Spleen (tissue), 11 donors: Measurements from ENCODE around the gene EFNA4. TPM values are rescaled to one million over a fixed set of nuclear protein-coding genes. Genes with fewer than 3 reads are reported as not detected.

Experiments
- DNase-seq: peaks from one replicate; pipeline ENCODE4 v3.0.0-alpha.2; 2020
- H3K27ac ChIP-seq, 8 donors: fragments of 200-600 bp; sonication (generic) in 7 of 8; 1 replicate in 4 of 8; 2 replicates in 4 of 8; pipeline versions ENCODE4 v1.5.0 to v1.8.0; 2016 to 2021; ENCODE audit warnings: inconsistent platforms in 4 of 8, mild to moderate bottlenecking in 4 of 8, moderate library complexity in 1 of 8
- H3K27me3 ChIP-seq, 7 donors: fragments of 200-600 bp; sonication (generic) in 6 of 7; replicated peaks in 1 of 7; 1 replicate in 4 of 7; 2 replicates in 3 of 7; pipeline versions ENCODE4 v1.5.0 to v1.8.0; 2016 to 2021; ENCODE audit warnings: inconsistent platforms in 3 of 7, mild to moderate bottlenecking in 1 of 7
- H3K36me3 ChIP-seq, 6 donors: fragments of 200-600 bp; sonication (generic) in 5 of 6; 1 replicate in 4 of 6; 2 replicates in 2 of 6; pipeline versions ENCODE4 v1.5.0 to v1.8.0; 2016 to 2021; ENCODE audit warnings: inconsistent platforms in 2 of 6
- H3K4me1 ChIP-seq, 6 donors: fragments of 200-600 bp; sonication (generic) in 5 of 6; 1 replicate in 3 of 6; 2 replicates in 3 of 6; pipeline versions ENCODE4 v1.5.0 to v1.8.0; 2016 to 2021; ENCODE audit warnings: inconsistent platforms in 3 of 6
- H3K4me3 ChIP-seq, 8 donors: fragments of 200-600 bp; sonication (generic) in 7 of 8; 1 replicate in 4 of 8; 2 replicates in 4 of 8; pipeline versions ENCODE4 v1.5.0 to v1.8.0; 2016 to 2021; ENCODE audit warnings: inconsistent platforms in 4 of 8, mild to moderate bottlenecking in 4 of 8, moderate library complexity in 2 of 8
- H3K9me3 ChIP-seq, 8 donors: fragments of 200-600 bp; sonication (generic) in 7 of 8; 1 replicate in 4 of 8; 2 replicates in 4 of 8; pipeline versions ENCODE4 v1.5.0 to v1.8.0; 2016 to 2021; ENCODE audit warnings: inconsistent platforms in 4 of 8
- POLR2A ChIP-seq, 3 donors: fragments of 450-650 bp; IDR thresholded peaks; one replicate each; pipeline ENCODE4 v1.5.1; 2017; ENCODE audit warnings: antibody characterized with exemption in 3 of 3, mild to moderate bottlenecking in 1 of 3
- POLR2AphosphoS5 ChIP-seq, 3 donors: sonication (generic); formaldehyde crosslinking; IDR thresholded peaks; one replicate each; pipeline ENCODE4 v1.5.1; 2017; ENCODE audit warnings: antibody characterized with exemption in 3 of 3
- WGBS, 5 donors: extraction: QIAGEN DNeasy Blood & Tissue Kit in 3 of 5; methylation state at CpG; one replicate each; pipeline versions ENCODE4 v1.1.5 to v1.1.7; 2013 to 2018; 5-methylcytosine and 5-hydroxymethylcytosine counted together
- intact Hi-C: fragments of 100-400 bp; cut with DNase I; formaldehyde crosslinking; loops from one replicate; pipeline ENCODE4 v1.15.0; 2023; ENCODE audit warnings: low total_unique reads
- polyA plus RNA-seq, 3 donors: library from polyadenylated mRNA; stranded (reverse); fragments of 200-250 nt; gene quantifications; one replicate each; pipeline ENCODE4 v1.2.1, GENCODE V29; 2013
- total RNA-seq, 7 donors: library from RNA; depleted of rRNA in 3 of 7; stranded (reverse); fragments of >200 nt in 3 of 7; fragmentation: NEBNext Ultra II Directional in 4 of 7; extraction: Animal tissue kit (Norgen Biotek cat#: 25700) in 4 of 7; gene quantifications; one replicate each; pipeline versions ENCODE4 v1.1.0 to v1.2.1, GENCODE V29; 2016 to 2021
- TF ChIP-seq, protein P1 (sequence below), 11 experiments: fragments of 200-600 bp in 7 of 11; fragments of 450-650 bp in 4 of 11; sonication (generic) in 4 of 11; IDR thresholded peaks in 8 of 11; conservative IDR thresholded peaks in 3 of 11; 1 replicate in 7 of 11; 2 replicates in 4 of 11; pipeline versions ENCODE4 v1.4.0 to v1.8.0; 2016 to 2021; ENCODE audit warnings: antibody characterized with exemption in 11 of 11, inconsistent platforms in 4 of 11, mild to moderate bottlenecking in 1 of 11
- donor health status: healthy with polysubstance abuse.
- donor health status: DM: no; HTN: no; CAD: no; lungs with moderate emphysema.
- donor health status: DM: no; HTN: no; CAD: no.
- donor health status: Bipolar disorder and iron deficiency.
- donor health status: healthy.
- donor health status: DM: no; HTN: no; CAD: no.
- donor health status: DM: yes; HTN: yes; CAD: no.

The EFNA4 gene
- total and polyA plus RNA-seq, 10 donors, result 4.6 to 9.5 (median 7.1) TPM

GRCh38 chr1:155062702-155063411 lies 683 bp upstream of the EFNA4 start:
- peak overlapping the region in 6 of 8 donors; percentile 7 to 93 (median 88) for H3K27ac ChIP-seq
- intact Hi-C loops, result loop anchor here (10.0 kb wide), 1 partner anchor 58 kb away; the partner anchor contains the start of gene ZBTB7B
- H3K4me3 ChIP-seq, result peak overlapping the region; percentile 56 to 91 (median 76)
- peaks cover 29 to 54% (median 41%) of the 10 kb centered on the region in 6 donors for H3K4me1 ChIP-seq
- 10 to 20% (median 13%) methylated on average over 11 to 46 of the region's 46 CpGs for WGBS, 5 donors
- H3K27me3 ChIP-seq, result no peaks in the 10 kb centered on the region
- TF ChIP-seq POLR2A (IDR thresholded peaks at IDR 0.05) (no peak), POLR2AphosphoS5 (IDR thresholded peaks at IDR 0.05) (peak; percentile 21 to 45 (median 35))
- TF ChIP-seq, protein P1, sequence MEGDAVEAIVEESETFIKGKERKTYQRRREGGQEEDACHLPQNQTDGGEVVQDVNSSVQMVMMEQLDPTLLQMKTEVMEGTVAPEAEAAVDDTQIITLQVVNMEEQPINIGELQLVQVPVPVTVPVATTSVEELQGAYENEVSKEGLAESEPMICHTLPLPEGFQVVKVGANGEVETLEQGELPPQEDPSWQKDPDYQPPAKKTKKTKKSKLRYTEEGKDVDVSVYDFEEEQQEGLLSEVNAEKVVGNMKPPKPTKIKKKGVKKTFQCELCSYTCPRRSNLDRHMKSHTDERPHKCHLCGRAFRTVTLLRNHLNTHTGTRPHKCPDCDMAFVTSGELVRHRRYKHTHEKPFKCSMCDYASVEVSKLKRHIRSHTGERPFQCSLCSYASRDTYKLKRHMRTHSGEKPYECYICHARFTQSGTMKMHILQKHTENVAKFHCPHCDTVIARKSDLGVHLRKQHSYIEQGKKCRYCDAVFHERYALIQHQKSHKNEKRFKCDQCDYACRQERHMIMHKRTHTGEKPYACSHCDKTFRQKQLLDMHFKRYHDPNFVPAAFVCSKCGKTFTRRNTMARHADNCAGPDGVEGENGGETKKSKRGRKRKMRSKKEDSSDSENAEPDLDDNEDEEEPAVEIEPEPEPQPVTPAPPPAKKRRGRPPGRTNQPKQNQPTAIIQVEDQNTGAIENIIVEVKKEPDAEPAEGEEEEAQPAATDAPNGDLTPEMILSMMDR (IDR thresholded peaks at IDR 0.05 in 8 of 11, conservative IDR thresholded peaks at IDR 0.05 in 3 of 11), result peak; percentile 56 to 80 (median 72)
- no peaks in the 10 kb centered on the region for H3K9me3 ChIP-seq
- H3K36me3 ChIP-seq, result peaks cover 0 to 61% (median 22%) of the 10 kb centered on the region in 6 donors
- DNase-seq, result peak; percentile 89

DNA sequence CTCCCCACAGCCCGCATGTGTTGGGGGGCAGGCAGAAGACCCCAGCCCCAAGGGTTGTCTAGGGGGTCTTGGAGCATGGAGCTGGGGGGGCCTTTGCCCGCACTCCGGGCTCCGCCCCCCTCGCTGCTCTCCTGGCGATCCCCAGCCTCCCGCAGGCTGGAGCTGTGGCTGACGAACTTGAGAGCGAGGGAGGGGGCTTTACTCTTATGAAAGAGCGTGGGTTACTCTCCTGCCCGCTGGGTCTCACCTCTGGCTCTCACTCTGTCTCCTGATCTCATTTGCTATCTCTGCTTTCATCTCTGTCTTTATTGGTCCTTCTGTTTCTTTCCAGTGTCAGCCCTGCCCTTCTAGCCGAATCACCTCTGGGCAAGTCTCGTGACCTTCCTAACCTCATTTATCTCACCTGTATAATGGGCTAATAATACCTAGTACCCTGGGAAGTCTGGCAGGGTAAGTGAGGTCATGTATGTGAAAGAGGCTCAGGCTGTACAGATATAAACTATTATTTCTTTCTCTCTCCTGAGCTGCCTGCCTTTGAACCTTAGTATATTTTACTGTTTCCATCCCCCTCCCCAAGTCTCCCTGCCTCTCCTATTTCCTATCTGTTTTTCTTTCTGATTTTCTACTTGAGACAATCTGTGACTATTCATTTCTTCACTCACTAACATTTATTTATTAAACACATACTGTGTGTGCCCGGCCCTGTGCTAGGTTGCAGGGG lies 731 bp downstream of the EFNA4 start:
- no peaks in the 10 kb centered on the region for H3K27me3 ChIP-seq
- H3K27ac ChIP-seq, result peak overlapping the region; percentile 72 to 93 (median 86)
- intact Hi-C loops, result loop anchor here (10.0 kb wide), 1 partner anchor 59 kb away; the partner anchor contains the start of gene ZBTB7B
- H3K9me3 ChIP-seq, result no peaks in the 10 kb centered on the region
- no peak for DNase-seq
- peak overlapping the region; percentile 56 to 91 (median 76) for H3K4me3 ChIP-seq
- WGBS, 5 donors, result 11 to 13% (median 13%) methylated on average over 13 to 14 of the region's 14 CpGs
- TF ChIP-seq, protein P1 (IDR thresholded peaks at IDR 0.05 in 8 of 11, conservative IDR thresholded peaks at IDR 0.05 in 3 of 11), result no peak
- no peak for TF ChIP-seq POLR2A (IDR thresholded peaks at IDR 0.05)
- TF ChIP-seq POLR2AphosphoS5 (IDR thresholded peaks at IDR 0.05), result no peak
- peaks cover 29 to 54% (median 41%) of the 10 kb centered on the region in 6 donors for H3K4me1 ChIP-seq
- H3K36me3 ChIP-seq, result peaks cover 0 to 61% (median 14%) of the 10 kb centered on the region in 6 donors

- H3K36me3 ChIP-seq, result peaks cover 0 to 57% (median 13%) of the 10 kb centered on the region in 6 donors
- H3K27ac ChIP-seq, result peak overlapping the region in 1 of 8 donors; percentile 7
- WGBS, 5 donors, result 72 to 88% (median 79%) methylated on average over 5 of the region's 5 CpGs
- H3K4me3 ChIP-seq, result no peak overlapping the region
- no peaks in the 10 kb centered on the region for H3K27me3 ChIP-seq
- intact Hi-C loops, result loop anchor here (10.0 kb wide), 1 partner anchor 60 kb away; the partner anchor contains the start of gene ZBTB7B
- TF ChIP-seq, protein P1 (IDR thresholded peaks at IDR 0.05 in 8 of 11, conservative IDR thresholded peaks at IDR 0.05 in 3 of 11), result no peak
- TF ChIP-seq POLR2AphosphoS5 (IDR thresholded peaks at IDR 0.05) (no peak), POLR2A (IDR thresholded peaks at IDR 0.05) (no peak)
- no peaks in the 10 kb centered on the region for H3K9me3 ChIP-seq
- no peak for DNase-seq
- H3K4me1 ChIP-seq, result peaks cover 29 to 58% (median 44%) of the 10 kb centered on the region in 6 donors
Measured at GRCh38 chr1:155064832-155065429, 1.4 kb downstream of the EFNA4 start.
